ENCODE measurements around the gene PKMYT1. TPM values are rescaled to one million over a fixed set of nuclear protein-coding genes. Genes with fewer than 3 reads are reported as not detected.

PKMYT1 gene
- total RNA-seq, 1 donor from 2014 or later = 16.9 TPM

DNA sequence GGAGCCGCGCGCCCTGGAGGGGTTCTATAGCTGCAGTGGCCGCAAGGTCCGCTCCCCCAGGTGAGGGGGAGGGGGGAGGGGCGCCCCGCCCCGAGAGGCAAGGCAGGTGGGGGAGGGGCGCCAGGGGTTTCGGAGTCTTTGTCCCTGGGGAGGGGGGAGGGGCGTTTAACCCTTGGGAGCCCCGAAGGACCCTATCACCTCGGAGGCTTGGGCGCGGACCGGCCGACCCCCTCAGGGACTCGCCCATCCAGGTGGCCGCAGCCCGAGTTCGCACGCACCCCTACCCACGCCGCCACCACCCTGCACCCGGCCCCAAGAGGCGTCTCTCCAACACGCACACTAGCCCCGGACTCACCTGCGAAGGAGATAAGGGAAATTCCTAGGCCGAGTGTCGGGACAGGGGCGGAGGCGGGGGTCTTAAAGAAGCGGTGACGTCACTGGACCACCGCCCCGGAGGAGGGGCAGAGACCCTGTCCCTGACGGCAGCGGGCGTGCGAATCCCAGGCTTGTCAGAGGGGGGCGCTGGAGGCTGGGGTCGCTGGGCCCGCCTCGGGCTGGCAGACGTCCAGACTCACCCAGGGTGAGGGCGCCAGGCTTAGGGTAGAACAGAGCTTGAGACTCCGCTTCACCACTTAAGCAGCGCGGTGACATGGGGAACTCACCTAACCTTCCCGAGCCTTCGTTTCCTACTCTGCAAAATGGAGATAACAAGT, 37.7 kb upstream of the PKMYT1 start, which contains the start of gene CLDN6:
Gene CLDN6 (minus strand): TSS at position 390 of the 713 bp plus-strand sequence. CDS start 2,162 bp downstream, outside the sequence.
- ATAC-seq = no peak

DNA sequence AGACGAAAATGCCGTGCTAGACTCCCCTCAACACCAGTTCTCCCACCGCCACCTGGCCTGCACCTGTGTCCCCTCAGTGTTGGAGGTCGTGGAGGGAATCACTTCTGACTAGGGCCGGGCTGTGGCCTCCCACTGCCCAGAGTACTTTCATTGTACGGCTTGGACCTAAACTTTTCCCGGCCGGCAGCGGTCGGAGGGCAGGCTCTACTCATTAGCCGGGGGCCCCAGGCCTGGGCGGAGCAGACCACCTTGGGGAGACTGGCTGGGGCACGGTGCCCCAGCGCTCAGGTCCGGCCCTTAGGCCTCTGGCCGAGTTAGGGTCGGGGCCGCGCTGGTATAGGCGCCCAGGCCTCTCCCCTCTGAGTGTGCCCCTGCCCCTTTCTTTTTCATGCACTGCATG, 37.1 kb upstream of the PKMYT1 start:
- no peak for ATAC-seq

DNA sequence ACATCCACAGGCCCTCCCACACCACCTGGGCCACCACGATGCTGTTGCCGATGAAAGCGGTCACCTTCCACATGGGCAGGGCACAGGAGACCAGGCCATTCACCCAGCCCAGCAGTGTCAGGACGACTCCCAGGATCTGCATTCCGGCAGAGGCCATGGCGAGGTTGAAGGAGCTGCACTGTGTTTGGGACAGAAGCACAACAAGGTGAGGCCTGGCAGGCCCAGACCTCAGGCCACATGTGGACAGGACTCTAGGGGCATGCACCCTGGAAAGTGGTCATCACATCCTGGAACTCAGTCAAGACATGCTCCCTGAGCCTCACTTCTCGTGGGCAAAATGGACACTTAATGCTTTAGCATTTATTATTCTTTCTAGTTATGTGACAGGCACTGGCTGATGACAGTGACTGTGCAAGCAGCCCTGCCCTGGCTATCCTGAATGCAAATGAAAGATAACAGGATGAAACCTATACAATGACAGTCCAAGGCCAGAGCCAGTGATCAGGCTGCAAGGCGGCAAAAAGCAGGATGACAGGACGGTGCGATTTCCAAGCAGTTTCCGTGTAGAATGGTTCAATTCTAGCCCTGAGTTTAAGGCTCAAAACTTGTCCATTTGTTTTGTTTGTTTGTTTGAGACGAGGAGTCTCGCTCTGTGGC, 35.7 kb upstream of the PKMYT1 start:
- no peak for ATAC-seq

DNA sequence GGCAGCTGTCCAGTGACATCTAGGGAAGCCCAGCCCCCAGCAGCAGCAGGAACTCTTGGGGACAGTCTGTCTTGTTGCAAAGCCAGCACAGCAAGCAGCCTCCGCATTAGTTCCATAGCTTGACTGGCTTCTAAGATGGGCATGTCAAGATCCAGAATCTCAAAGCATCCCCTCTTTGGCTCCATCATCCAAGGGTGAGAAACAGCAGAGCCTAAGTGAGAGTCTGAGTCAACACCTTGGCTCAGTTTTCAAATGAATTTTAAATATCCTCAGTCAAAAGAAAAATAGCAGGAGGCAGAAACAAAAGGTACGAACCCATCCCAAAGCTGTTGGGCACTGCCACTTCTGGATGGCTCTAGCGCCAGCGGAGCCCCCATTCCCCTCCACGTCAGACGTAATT, 34.7 kb upstream of the PKMYT1 start:
- no peak for ATAC-seq

DNA sequence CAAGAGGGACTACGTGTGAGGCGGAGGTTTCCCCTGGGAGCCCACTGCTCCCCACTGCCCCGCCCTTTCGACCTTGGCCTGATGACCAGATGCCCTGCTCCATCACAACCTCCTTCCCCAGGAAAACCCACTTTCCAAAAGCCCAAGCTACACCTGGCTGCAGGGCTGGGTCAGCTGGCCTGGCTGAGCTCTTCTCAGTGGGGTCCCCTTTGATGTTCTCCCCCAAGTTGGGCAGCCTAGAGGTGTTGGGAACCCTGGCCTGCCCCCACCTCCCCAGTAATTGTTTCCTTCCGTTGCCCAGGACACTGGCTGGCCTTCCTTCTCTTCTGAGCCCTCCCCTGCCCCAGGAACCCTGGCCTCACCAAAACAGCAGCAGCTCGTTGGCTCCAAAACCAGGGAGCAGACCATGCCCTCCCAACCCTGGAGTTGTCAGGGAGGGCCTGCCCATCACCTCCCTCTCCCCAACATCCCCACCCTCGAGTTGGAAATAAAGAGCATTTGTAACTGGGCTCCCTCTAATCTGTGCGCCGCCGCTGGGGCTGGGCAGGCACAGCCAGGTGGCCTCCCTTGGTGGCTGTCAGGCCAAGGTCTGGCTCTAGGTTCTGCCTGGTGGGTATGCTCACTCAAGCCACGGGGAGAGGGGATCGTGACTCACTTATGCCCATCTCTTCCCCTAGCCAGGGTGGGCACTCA, 33.9 kb upstream of the PKMYT1 start:
- no peak for ATAC-seq

DNA sequence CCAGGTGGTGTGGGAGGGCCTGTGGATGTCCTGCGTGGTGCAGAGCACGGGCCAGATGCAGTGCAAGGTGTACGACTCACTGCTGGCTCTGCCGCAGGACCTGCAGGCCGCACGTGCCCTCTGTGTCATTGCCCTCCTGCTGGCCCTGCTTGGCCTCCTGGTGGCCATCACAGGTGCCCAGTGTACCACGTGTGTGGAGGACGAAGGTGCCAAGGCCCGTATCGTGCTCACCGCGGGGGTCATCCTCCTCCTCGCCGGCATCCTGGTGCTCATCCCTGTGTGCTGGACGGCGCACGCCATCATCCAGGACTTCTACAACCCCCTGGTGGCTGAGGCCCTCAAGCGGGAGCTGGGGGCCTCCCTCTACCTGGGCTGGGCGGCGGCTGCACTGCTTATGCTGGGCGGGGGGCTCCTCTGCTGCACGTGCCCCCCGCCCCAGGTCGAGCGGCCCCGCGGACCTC, 33.3 kb upstream of the PKMYT1 start:
- no peak for ATAC-seq

DNA sequence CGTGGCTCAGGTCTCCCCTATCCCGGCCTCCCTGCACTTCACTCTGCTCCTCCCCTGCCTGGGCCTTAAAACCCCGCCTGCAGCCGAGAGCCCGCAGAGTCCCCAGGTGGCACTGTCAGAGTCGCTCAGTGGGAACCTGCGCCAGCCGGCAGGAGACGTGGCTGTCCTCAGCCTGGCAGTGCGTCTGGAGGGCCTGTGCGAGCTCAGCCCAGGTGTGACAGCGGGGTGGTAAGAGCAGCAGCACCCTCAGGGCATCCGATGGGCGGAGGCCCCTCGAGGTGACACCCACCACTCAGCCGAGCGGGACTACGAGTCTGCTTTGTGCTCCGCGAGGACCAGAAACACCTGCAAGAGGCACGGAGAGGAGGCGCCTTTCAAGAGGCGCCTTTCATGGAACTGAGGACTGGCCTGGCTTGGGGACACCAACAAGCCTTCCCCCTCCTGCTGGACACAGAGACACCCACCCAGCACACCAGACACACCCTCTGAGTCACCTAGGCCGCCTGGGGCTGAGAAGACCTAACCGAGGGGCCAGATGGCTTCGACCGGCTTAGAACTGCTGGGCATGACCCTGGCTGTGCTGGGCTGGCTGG, 32.7 kb upstream of the PKMYT1 start, which contains the start of gene CLDN9:
Gene CLDN9 (plus strand): TSS at position 96 of the 593 bp plus-strand sequence. CDS start 440 bp downstream, at position 536.
- peak; percentile 25 for ATAC-seq

DNA sequence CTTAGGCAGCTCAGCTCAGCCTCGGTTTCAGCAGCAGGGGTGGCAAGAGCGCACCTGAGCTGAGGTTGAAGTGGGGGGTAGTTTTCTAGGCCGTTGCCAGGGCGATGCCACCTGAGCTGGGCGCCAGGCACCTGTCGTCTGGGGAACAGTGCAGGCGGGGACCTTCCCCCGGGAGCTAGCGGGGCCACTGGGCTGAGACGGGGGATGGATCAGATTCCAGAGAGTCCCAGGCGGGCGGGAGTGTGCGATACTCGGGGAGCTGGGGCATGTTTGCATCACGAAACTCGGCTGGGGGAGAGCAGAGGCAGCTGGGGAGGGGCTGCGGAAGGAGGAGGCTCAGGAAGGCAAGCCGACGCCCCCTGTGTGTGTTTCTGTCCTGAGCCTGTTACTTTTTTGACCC, 32.0 kb upstream of the PKMYT1 start:
- ATAC-seq = no peak

DNA sequence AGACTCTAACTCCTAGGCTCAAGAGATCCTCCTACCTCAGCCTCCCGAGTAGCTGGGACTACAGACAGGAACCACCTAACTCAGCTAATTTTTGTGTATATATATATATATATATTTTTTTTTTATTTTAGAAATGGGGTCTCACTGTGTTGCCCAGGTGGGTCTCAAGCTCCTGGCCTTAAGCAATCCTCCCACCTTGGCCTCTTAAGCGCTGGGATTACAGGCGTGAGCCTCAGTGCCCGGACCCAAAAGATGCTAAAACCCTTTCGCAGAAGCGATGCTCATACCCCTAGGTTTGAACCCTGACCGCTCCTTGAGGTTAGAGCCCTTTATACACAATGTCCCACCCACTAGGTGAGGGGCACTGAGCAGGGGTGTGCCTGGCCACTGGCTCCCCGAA, 30.3 kb upstream of the PKMYT1 start:
- ATAC-seq = no peak

DNA sequence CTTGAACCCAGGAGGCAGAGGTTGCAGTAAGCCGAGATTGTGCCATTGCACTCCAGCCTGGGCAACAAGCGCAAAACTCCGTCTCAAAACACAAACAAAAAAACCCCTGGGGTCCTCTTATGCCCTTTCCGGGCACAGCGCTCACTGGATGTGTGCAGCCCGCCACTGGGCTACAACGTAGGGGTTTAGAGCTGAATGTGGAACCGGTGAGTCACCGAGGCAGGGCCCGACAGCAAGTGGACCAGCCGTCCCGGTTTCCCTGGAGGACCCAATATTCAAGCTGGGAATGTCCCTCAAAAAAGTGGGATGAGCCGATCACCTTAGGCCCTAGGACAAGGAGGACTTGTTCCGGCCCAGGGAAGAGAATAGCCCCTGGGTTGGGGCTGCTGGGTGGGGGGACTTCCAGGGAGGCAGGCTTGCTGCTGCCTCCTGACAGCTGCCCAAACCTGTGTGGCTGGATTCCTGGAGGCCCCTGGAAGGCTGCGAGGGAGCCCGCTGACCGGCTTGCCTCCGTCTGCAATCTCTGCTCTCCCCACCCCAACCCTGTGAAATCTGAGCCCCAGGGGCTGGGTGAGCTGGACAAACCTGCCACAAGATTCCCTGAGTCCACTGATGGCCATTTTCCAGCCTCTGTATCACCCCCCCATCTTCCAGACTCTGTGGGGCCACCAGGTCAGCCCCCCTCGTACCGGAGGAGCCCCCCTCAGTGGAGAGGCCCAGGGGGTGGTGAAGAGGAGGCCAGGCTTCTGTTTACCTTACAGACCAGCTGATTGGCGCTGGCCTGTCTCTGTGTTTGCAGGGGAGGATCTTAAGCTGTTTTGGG, 29.5 kb upstream of the PKMYT1 start:
- peak; percentile 23 for ATAC-seq

DNA sequence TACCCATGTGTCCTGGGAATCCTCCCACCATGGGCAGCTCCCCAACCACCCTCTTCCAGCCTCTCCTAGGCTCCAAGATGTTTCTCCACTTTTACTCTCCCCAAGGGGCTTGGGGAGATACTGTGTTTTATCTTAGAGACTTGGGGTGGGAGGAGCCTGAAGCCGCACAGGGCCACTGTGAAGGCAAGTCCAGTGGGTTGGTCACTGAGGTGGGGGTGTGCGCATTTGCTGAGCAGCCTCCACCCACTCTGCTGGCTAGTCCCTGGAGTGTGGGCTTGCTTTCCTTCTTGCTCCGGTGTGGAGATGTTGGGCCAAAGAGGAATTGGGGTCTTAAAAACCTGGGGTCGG, 28.4 kb upstream of the PKMYT1 start:
- ATAC-seq = no peak

DNA sequence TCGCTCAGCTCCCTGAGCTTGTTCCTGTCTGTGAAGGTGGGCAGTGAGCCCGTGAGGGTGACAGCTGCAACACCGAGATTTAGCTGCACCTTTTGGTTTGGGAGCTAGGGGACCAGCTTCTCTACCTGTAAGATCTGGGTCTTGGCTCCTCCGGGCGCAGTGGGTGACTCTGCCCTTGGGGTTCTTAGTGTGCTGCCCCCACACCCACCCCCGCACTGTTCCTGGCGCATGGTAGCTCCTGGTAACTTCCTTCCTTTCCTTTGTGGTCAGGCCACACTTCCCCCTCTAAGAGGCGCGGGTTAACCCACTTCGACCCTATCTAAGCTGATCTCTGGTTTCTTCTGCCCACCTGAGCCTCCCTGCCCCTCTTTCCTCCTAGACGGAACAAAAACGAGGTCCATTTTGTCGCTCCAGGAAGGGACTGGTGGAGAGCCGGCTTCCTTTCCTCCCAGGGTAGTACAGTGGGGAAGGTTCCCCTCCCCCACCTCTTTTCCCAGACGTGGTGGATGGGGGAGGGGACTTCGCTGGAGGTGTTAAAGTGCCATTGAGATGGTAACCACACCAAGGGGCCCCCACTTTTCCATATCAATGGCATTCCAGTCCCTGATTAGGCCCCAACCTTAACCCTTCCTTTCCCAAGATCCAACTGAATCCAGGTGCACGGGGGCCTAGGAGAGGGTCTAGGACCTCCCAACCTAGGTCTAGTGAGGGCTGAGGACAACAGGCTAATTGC, 27.9 kb upstream of the PKMYT1 start:
- no peak for ATAC-seq

DNA sequence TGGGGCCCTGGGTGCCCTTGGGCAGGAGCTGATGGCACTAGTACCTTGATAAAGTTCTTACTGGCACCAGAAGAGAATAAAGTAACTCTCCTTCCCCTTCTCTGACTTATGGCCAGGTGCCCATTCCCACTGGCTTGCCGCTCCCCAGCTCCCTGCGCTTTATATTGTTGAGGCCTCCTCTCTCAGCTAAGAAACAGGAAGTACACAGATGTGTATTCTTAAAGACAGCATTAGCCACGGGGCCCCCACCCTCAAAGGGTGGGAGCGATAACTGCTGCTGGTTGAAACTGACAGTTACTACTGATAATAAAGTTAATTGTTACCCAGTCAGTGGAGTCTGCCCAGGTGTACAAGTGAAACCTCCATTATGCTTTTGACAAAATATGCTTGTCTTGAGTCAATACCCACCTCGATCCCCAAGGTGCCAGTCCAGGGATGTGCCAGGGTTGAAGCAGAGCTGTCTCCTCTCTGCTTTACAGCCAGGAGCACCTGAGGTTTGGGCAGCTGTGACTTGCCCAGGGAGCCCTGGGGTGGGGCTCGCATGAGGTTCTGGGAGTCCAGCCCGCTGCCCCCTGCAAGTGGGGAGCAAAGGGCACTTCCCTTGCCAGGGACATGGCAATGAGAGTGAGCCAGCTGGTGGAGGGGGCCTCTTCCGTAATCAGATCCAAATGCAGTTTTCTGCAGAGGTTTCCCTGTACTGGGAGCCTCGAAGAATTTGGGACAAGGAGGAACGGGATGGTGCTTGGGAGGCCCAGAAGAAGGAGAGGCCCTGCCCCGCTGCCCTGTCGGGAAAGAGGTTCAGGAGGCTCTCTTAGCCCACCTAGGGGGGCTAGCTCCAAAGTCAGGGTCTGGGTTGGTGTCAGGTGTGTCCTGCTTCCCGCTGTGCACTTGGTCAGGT, 27.1 kb upstream of the PKMYT1 start:
- no peak for ATAC-seq

DNA sequence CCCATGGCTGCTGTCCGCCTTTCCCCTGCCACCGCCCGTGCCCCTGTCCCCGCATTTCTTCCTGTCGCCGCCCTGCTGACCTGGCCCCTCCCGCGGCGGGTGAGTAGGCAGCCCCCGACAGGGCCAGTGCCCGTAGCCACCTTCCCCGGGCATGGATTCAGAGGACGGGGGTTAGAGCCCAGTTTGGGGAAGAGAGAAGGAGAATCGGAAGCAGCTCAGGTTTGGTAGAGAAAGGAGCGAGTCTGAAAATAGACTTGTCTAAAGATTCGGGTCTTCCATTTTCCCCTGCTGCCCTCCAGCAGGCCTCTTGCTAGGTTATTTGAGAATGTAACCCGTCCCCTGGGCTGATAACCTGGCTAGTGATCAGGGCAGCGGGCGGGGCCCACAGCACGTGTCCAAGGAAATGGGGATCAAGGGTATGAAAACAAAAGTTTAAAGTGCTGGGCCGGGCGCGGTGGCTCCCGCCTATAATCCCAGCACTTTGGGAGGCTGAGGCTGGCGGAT, 24.6 kb upstream of the PKMYT1 start:
- no peak for ATAC-seq

DNA sequence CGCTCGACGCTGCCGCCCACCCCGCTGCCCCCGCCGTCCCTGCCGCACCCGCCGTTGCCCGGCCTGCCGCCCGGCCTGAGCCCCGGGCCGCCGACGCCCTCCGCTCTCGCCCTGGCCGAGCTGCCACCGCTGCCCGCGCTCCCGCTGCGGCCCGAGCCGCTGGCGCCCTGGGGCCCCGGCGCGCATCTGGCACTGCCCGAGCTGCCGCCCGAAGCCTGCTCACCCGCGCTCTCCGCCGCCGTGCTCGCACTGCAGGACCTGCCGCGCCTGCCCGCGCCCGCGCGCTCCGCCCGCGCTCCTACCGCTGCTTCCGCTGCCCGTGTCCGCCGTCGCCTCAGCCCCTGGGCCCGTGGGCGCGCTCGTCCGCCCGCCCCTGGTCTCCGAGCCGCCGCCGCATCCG, 24.1 kb upstream of the PKMYT1 start:
- no peak for ATAC-seq

DNA sequence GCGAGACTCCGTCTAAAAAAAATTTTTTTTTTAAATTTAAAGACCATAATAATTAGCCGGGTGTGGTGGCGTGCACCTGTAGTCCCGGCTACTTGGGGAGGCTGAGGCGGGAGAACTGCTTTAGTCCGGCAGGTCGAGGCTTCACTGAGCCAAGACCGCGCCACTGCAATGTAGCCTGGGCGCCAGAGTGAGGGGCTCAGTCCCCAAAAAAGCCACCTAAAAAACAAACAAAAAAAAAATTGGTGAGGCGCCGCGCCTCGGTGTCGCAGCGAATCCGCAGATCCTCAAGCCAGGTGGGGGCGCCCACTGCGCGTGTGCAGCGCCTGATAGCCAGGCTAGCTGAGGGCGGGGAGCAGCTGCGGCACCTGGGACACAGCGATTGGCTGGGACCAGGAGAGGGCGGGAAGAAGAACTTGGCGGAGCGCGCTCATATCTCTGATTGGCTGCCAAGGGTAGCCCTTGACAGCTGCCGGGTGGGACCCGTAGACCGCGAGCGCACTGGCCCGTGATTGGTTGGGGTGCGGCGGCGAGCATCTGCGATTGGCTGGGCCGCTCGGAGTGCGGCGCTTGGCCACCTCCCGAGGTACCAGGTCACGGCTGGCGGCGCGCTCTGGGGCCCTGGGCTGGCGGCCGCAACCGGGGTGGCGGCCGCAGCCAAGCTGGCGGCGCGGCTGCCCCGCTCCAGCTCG, 23.5 kb upstream of the PKMYT1 start:
- peak; percentile 99 for ATAC-seq

DNA sequence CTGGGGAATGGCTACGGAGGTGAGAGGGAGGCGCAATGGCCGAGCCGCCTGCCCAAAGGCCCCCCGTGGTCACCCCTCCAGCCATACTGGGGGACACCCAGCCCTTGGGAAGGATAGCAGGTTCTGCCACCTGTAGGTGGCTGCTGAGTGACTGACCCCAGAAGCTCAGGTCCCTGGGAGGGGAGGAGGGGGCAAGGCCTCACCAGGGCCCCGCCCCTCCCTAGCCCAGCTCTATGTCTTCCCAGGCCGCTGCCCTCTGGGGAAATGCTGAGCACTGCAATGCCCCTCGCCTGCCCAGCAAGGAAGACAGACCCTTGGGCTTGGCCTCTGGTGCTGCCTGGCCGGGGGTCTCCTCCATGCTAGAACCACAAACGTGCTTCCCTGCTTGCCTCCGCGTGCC, 21.1 kb upstream of the PKMYT1 start:
- ATAC-seq = no peak

DNA sequence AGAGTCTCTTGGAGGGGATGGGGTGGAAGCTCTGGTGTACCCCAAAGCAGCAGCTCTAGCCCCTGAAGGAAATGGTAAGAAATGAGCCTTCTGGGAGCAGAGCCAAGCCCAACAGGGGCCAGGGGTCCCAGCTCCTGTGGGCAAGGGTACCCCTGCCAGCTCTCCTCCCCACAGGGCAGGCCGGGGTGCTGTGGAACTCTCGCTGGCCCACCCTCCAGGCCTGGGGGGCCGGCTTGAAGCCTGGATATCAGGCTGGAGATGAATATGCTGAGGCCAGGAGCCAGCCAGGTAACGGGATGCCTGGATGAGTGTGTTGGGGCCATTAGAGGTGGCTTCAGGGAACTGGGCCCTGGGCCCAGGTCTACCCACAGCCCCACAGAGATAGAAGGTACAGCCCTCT, 20.3 kb upstream of the PKMYT1 start:
- ATAC-seq = no peak

DNA sequence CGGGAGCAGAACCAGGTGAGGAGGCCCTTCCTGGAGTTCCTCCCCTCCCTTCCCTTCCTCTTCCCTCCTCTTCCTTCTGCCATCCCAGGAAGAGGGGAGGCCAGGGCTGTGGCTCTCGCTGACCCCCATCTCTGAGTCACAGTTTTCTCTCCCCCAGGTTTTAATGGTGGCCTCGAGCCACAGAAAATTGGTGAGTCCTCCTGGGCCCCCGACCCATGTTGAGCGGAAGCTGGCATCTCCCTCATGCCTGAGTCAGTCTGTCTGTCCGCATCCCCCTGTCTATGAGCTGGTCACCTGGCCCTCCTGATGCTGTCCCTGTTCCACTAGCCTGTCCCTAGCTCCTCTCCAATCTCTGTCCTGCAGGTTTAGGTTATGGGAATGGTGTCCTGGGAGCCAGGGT, 19.7 kb upstream of the PKMYT1 start:
- ATAC-seq = no peak

DNA sequence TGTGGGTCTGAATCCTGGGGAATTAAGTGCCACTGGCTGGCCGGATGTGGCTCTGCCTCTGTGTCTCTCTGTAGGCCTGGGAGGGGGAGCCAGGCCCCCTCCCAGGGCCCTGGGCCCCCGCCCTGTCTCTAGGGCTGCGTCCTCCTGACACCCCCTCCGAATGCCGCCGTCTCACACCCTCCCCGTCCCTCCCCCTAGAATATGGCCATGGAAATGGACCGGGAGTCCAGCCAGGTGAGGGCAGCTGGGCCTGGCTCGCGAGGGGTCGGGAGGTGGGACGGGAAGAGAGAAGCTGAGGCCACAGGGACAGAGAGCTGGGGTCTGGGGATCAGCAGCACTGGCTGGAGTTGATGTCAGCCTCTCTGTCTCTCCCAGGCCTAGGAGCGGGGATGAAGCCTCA, 16.1 kb upstream of the PKMYT1 start:
- no peak for ATAC-seq

Data from esophagus mucosa (tissue), 1 donor.